K562 (cell line): ENCODE results near the gene S100A3. TPM values are rescaled to one million over a fixed set of nuclear protein-coding genes. Genes with fewer than 3 reads are reported as not detected.

Source experiments
- ATAC-seq: fragments of 200-7000 bp; cut with Tn5 transposase; 3 replicates; pipeline ENCODE4 v1.9.1; 2020; ENCODE audit warnings: moderate library complexity
- BruUV-seq: library from RNA; stranded (reverse); fragments of 400-500 nt; replicated peaks from 2 replicates; lab custom pipeline; 2021; lab: Mats Ljungman, UMichigan
- CTCF ChIA-PET: fragments of 300-600 bp; formaldehyde crosslinking; extraction: SDS; loops from one replicate; lab custom pipeline; 2021; ENCODE audit warnings: low intra/inter-chr PET ratio; lab: Yijun Ruan, JAX
- POLR2A ChIA-PET: fragments of 300-600, 350-650 bp; sonication (Branson Sonifier 250); formaldehyde crosslinking; extraction: SDS; loops from one replicate; lab custom pipeline; 2021; ENCODE audit warnings: antibody characterized with exemption, inconsistent platforms; lab: Yijun Ruan, JAX
- DNase-seq, 4 experiments: peaks; one replicate each; pipeline versions ENCODE4 v3.0.0 to v3.0.0-alpha.2; 2011 to 2018; ENCODE audit warnings: low spot score in 3 of 4, mixed read lengths in 3 of 4; ENCODE audit errors: extremely low read depth in 1 of 4
- FAIRE-seq: peaks from 2 replicates; lab custom pipeline; 2011; peaks lifted over from hg19 to GRCh38; lab: Jason Lieb, UNC
- H2AFZ ChIP-seq: 2 replicates; pipeline ENCODE4 v1.6.0; 2011; ENCODE audit warnings: low read depth, low read length, control low read depth, inconsistent platforms
- H3K27ac ChIP-seq: fragments of 200-600 bp; 3 replicates; pipeline ENCODE4 v1.8.0; 2011; ENCODE audit warnings: low read depth, mild to moderate bottlenecking, control low read depth, inconsistent platforms, low read length, moderate library complexity, mixed read lengths; ENCODE audit errors: extremely low read depth
- H3K27me3 ChIP-seq, 2 experiments: fragments of 300-600 bp in 1 of 2; 2 replicates in 1 of 2; 3 replicates in 1 of 2; pipeline versions ENCODE4 v1.6.0 to v1.8.0; 2011; ENCODE audit warnings: inconsistent platforms in 2 of 2, low read length in 2 of 2, mild to moderate bottlenecking in 1 of 2, mixed read lengths in 1 of 2, moderate library complexity in 1 of 2; ENCODE audit not compliant: control insufficient read depth in 2 of 2, insufficient read depth in 2 of 2
- H3K36me3 ChIP-seq: fragments of 300-600 bp; 3 replicates; pipeline ENCODE4 v1.8.0; 2011; ENCODE audit warnings: mild to moderate bottlenecking, low read length, inconsistent platforms; ENCODE audit not compliant: control insufficient read depth, insufficient read depth
- H3K4me1 ChIP-seq, 2 experiments: fragments of 200-600 bp in 1 of 2; replicated peaks in 1 of 2; 2 replicates in 1 of 2; 3 replicates in 1 of 2; pipeline versions ENCODE4 v1.5.1 to v1.8.0; 2011; ENCODE audit warnings: inconsistent platforms in 2 of 2, low read length in 2 of 2, mild to moderate bottlenecking in 1 of 2, mixed read lengths in 1 of 2, moderate library complexity in 1 of 2; ENCODE audit not compliant: control insufficient read depth in 2 of 2, insufficient read depth in 2 of 2
- H3K4me2 ChIP-seq: 2 replicates; pipeline ENCODE4 v1.6.1; 2011; ENCODE audit warnings: low read length, control low read depth, inconsistent platforms, mixed read lengths; ENCODE audit not compliant: insufficient read depth
- H3K4me3 ChIP-seq: fragments of 200-600 bp; sonication (generic), shearing (Covaris generic); 2 replicates; pipeline ENCODE4 v1.5.1; 2016; ENCODE audit warnings: control low read depth, inconsistent platforms
- H3K79me2 ChIP-seq: fragments of 200-600 bp; 3 replicates; pipeline ENCODE4 v1.8.0; 2011; ENCODE audit warnings: low read length, inconsistent platforms; ENCODE audit not compliant: control insufficient read depth, insufficient read depth
- H3K9ac ChIP-seq, 2 experiments: 2 replicates each; pipeline versions ENCODE4 v1.6.0 to v1.6.1; 2011; ENCODE audit warnings: low read depth in 2 of 2, low read length in 2 of 2, control low read depth in 1 of 2, inconsistent platforms in 1 of 2, mild to moderate bottlenecking in 1 of 2, mixed read lengths in 1 of 2; ENCODE audit not compliant: insufficient read depth in 1 of 2
- H3K9me1 ChIP-seq: one replicate; pipeline ENCODE4 v1.6.0; 2011; ENCODE audit warnings: inconsistent platforms, mild to moderate bottlenecking, low read length, moderate library complexity; ENCODE audit not compliant: control insufficient read depth, insufficient read depth
- H3K9me3 ChIP-seq: replicated peaks from 2 replicates; pipeline ENCODE4 v1.5.1; 2011; ENCODE audit warnings: low read depth, low read length, inconsistent platforms; ENCODE audit not compliant: control insufficient read depth, insufficient read depth
- H4K20me1 ChIP-seq: replicated peaks from 2 replicates; pipeline ENCODE4 v1.6.1; 2011; ENCODE audit warnings: low read length, inconsistent platforms, mixed read lengths; ENCODE audit not compliant: control insufficient read depth, insufficient read depth
- ARID3B ChIP-seq: fragments of 250-450 bp; sonication (Bioruptor Pico); IDR thresholded peaks from 2 replicates; pipeline ENCODE4 v1.4.0; 2020; ENCODE audit warnings: borderline replicate concordance
- COPS2 ChIP-seq: fragments of 450-650 bp; conservative IDR thresholded peaks from 2 replicates; pipeline ENCODE4 v1.6.1; 2016; ENCODE audit warnings: mild to moderate bottlenecking, moderate library complexity
- HLTF ChIP-seq: fragments of 450-650 bp; IDR thresholded peaks from 2 replicates; pipeline ENCODE4 v1.6.1; 2016
- MLLT1 ChIP-seq, 2 experiments: fragments of 450-650 bp; IDR thresholded peaks; 2 replicates each; pipeline ENCODE4 v1.6.1; 2016
- MNT ChIP-seq, 2 experiments: fragments of 450-650 bp; conservative IDR thresholded peaks; 2 replicates each; pipeline ENCODE4 v1.6.1; 2017; ENCODE audit warnings: mild to moderate bottlenecking in 2 of 2, moderate library complexity in 2 of 2
- NR0B1 ChIP-seq: fragments of 450-650 bp; IDR thresholded peaks from one replicate; pipeline ENCODE4 v1.6.1; 2018; ENCODE audit warnings: mild to moderate bottlenecking, moderate library complexity; ENCODE audit not compliant: partially characterized antibody
- RBFOX2 ChIP-seq: fragments of 200-400 bp; formaldehyde crosslinking; IDR thresholded peaks from 2 replicates; pipeline ENCODE4 v1.6.1; 2017; ENCODE audit warnings: low read depth, mild to moderate bottlenecking, low read length, moderate library complexity
- RCOR1 ChIP-seq, 2 experiments: IDR thresholded peaks; 2 replicates each; pipeline ENCODE4 v1.6.1; 2012; ENCODE audit warnings: low read depth in 2 of 2, low read length in 2 of 2, borderline replicate concordance in 1 of 2, improper control_type of control experiment in 1 of 2
- SNAPC5 ChIP-seq: fragments of 250-450 bp; sonication (Bioruptor Pico); IDR thresholded peaks from 2 replicates; pipeline ENCODE4 v1.8.0; 2021; ENCODE audit warnings: moderate library complexity, mild to moderate bottlenecking, inconsistent platforms
- TRIM24 ChIP-seq, 2 experiments: fragments of 450-650 bp; IDR thresholded peaks; 2 replicates each; pipeline ENCODE4 v1.6.1; 2016
- XRCC4 ChIP-seq: IDR thresholded peaks from one replicate; pipeline ENCODE4 v1.6.1; 2011; ENCODE audit not compliant: insufficient read depth, insufficient read length; ENCODE audit errors: extremely low read depth
- WGBS: fragments of 100-300 bp; shearing (Covaris generic); methylation state at CpG from one replicate; pipeline ENCODE4 v1.1.6; 2016; ENCODE audit warnings: low coverage, mixed read lengths; ENCODE audit not compliant: insufficient coverage; ENCODE audit errors: missing lambda C conversion rate; 5-methylcytosine and 5-hydroxymethylcytosine counted together
- in situ Hi-C: fragments of 300-500 bp; cut with MboI; formaldehyde crosslinking; loops from 4 replicates; pipeline ENCODE4 v1.15.0; 2018; ENCODE audit warnings: inconsistent platforms, mixed read lengths
- intact Hi-C: fragments of 100-400 bp; cut with micrococcal nuclease; formaldehyde crosslinking; loops from 2 replicates; pipeline ENCODE4 v1.14.2; 2022
- polyA plus RNA-seq, 8 experiments: library from polyadenylated mRNA; depleted of rRNA in 4 of 8; stranded (reverse) in 5 of 8; unstranded in 3 of 8; fragments of >200 nt; fragmentation: Nextera tagmentation in 2 of 8; fragmentation: Illumina TruSeq in 1 of 8; extraction: Ambion mirVana in 2 of 8; extraction: Trizol in 1 of 8; gene quantifications; 2 replicates each; pipeline versions ENCODE4 v1.2.1 to v1.2.3, GENCODE V29; 2011 to 2014; ENCODE audit warnings: inconsistent platforms in 1 of 8, missing spikeins in 1 of 8
- total RNA-seq, 7 experiments: library from RNA; depleted of rRNA in 6 of 7; stranded (reverse); fragments of >200 nt in 6 of 7; fragmentation: Illumina TruSeq in 2 of 7; extraction: Trizol in 2 of 7; gene quantifications; 2 replicates each; pipeline versions ENCODE4 v1.2.1 to v1.2.3, GENCODE V29; 2011 to 2021; ENCODE audit warnings: low replicate concordance in 1 of 7

The S100A3 gene
- total and polyA plus RNA-seq, 9 of the 15 experiments (the other 6 are each of a cell fraction or from before 2014, with no cell fraction given): 0.08 to 1.7 (median 0.18) TPM; not detected in 4

- no peak for TF ChIP-seq XRCC4
- TF ChIP-seq RBFOX2: peak; percentile 30; the same call in 1 of the 2 replicates
- no peak for TF ChIP-seq TRIM24 (IDR thresholded peaks at IDR 0.05)
- TF ChIP-seq COPS2: no peak
- TF ChIP-seq SNAPC5 (CRISPR knock-in tag): no peak
These were observed 13.6 kb downstream of the S100A3 start, which contains the start of gene S100A6 (continued) for GRCh38 chr1:153535242-153536011.

GRCh38 chr1:153534925-153535241 lies 14.2 kb downstream of the S100A3 start:
- intact Hi-C loops: loop anchor here (5.0 kb wide), 1 partner anchor 97 kb away; the partner anchor contains the start of gene CHTOP
- ChIA-PET POLR2A (interaction anchor here (0.7 to 1.2 kb wide), 3 partner anchors 9 to 15 kb away, joined by 3 to 5 read pairs (median 4); partner anchors contain the start of gene S100A4), CTCF (interaction anchor here (0.7 kb wide), 1 partner anchor 37 kb away, joined by 3 read pairs; no protein-coding TSS in a partner anchor)
- FAIRE-seq: no peak
- 80% methylated on average over 3 of the region's 3 CpGs for WGBS
- in situ Hi-C loops: loop anchor here (5.0 kb wide), 1 partner anchor 32 kb away; the partner anchor contains the start of gene S100A2
- no peak overlapping the region for H3K4me3 ChIP-seq
- no peaks in the 10 kb centered on the region for H3K27me3 ChIP-seq
- H3K27ac ChIP-seq: no peak overlapping the region
- no peaks in the 10 kb centered on the region for H3K9me3 ChIP-seq
- DNase-seq: peak in 1 of 4 experiments; percentile 2
- no peaks in the 10 kb centered on the region for H3K9me1 ChIP-seq
- H2AFZ ChIP-seq: no peak overlapping the region
- BruUV-seq: no TSS peak
- peaks cover 47 to 52% of the 10 kb centered on the region in 2 experiments for H3K4me1 ChIP-seq
- H4K20me1 ChIP-seq: no peaks in the 10 kb centered on the region
- no peak for ATAC-seq
- peak overlapping the region; percentile 65; the same call in 1 of the 2 replicates for H3K4me2 ChIP-seq
- H3K9ac ChIP-seq: 0 out of 4 replicates have a peak overlapping the region, but pooled peaks of 1 of the 2 experiments have one; percentile 82
- no peaks in the 10 kb centered on the region; the same call in 2 of the 3 replicates for H3K79me2 ChIP-seq
- H3K36me3 ChIP-seq: no peaks in the 10 kb centered on the region
- TF ChIP-seq MLLT1 (IDR thresholded peaks at IDR 0.05): no peak
- no peak for TF ChIP-seq HLTF
- no peak for TF ChIP-seq NR0B1
- TF ChIP-seq MNT (conservative IDR thresholded peaks at IDR 0.05): no peak
- TF ChIP-seq RCOR1 (IDR thresholded peaks at IDR 0.05; ENCODE audit: borderline replicate concordance in 1 of 2, low read depth in 2 of 2, low read length in 2 of 2): no peak
- no peak for TF ChIP-seq ARID3B (CRISPR knock-in tag)
